H9 (cell line): Measurements from ENCODE around the gene RFPL3. TPM values are rescaled to one million over a fixed set of nuclear protein-coding genes. Genes with fewer than 3 reads are reported as not detected.

Source experiments
- DNase-seq: peaks from one replicate; pipeline ENCODE4 v3.0.0-alpha.2; 2017
- H2AFZ ChIP-seq: one replicate; pipeline ENCODE4 v1.6.1; 2013; ENCODE audit warnings: mild to moderate bottlenecking, low read length, control low read depth, moderate library complexity
- H2AK5ac ChIP-seq: 2 replicates; pipeline ENCODE4 v1.6.1; 2013; ENCODE audit warnings: low read length, control low read depth, mixed read lengths; ENCODE audit not compliant: insufficient read length
- H2BK120ac ChIP-seq: one replicate; pipeline ENCODE4 v1.6.1; 2013; ENCODE audit warnings: low read depth, mild to moderate bottlenecking, low read length, control low read depth, inconsistent platforms; ENCODE audit not compliant: poor library complexity, severe bottlenecking
- H2BK12ac ChIP-seq: 2 replicates; pipeline ENCODE4 v1.6.1; 2013; ENCODE audit warnings: low read length, control low read depth, mixed read lengths, low read depth; ENCODE audit not compliant: insufficient read length
- H2BK15ac ChIP-seq: 2 replicates; pipeline ENCODE4 v1.6.1; 2013; ENCODE audit warnings: low read depth, low read length, control low read depth
- H2BK20ac ChIP-seq: one replicate; pipeline ENCODE4 v1.6.1; 2013; ENCODE audit warnings: low read depth, mild to moderate bottlenecking, low read length, control low read depth, inconsistent platforms; ENCODE audit not compliant: poor library complexity, severe bottlenecking
- H2BK5ac ChIP-seq: 2 replicates; pipeline ENCODE4 v1.6.1; 2013; ENCODE audit warnings: low read length, control low read depth, mixed read lengths; ENCODE audit not compliant: insufficient read length
- H3K14ac ChIP-seq: 2 replicates; pipeline ENCODE4 v1.6.1; 2013; ENCODE audit warnings: low read length, control low read depth; ENCODE audit not compliant: insufficient read depth
- H3K18ac ChIP-seq: 2 replicates; pipeline ENCODE4 v1.6.1; 2013; ENCODE audit warnings: low read depth, mild to moderate bottlenecking, mixed read lengths, low read length, control low read depth; ENCODE audit not compliant: insufficient read length
- H3K23ac ChIP-seq: 2 replicates; pipeline ENCODE4 v1.6.1; 2013; ENCODE audit warnings: low read length, control low read depth, mixed read lengths, low read depth; ENCODE audit not compliant: insufficient read length
- H3K23me2 ChIP-seq: 2 replicates; pipeline ENCODE4 v1.6.1; 2013; ENCODE audit warnings: low read depth, mild to moderate bottlenecking, mixed read lengths, low read length, control low read depth; ENCODE audit not compliant: insufficient read length, poor library complexity, severe bottlenecking
- H3K27ac ChIP-seq: 2 replicates; pipeline ENCODE4 v1.5.1; 2013; ENCODE audit warnings: low read length, control low read depth, mixed read lengths, low read depth; ENCODE audit not compliant: insufficient read length
- H3K27me3 ChIP-seq: 2 replicates; pipeline ENCODE4 v1.6.1; 2013; ENCODE audit warnings: low read length, control low read depth, inconsistent platforms; ENCODE audit not compliant: insufficient read depth
- H3K4ac ChIP-seq: 2 replicates; pipeline ENCODE4 v1.6.1; 2013; ENCODE audit warnings: low read depth, mild to moderate bottlenecking, control low read depth, inconsistent platforms, low read length, moderate library complexity
- H3K4me1 ChIP-seq: 2 replicates; pipeline ENCODE4 v1.6.1; 2013; ENCODE audit warnings: low read length, control low read depth, inconsistent platforms; ENCODE audit not compliant: insufficient read depth
- H3K4me2 ChIP-seq: 2 replicates; pipeline ENCODE4 v1.6.1; 2013; ENCODE audit warnings: low read length, control low read depth, mixed read lengths; ENCODE audit not compliant: insufficient read length, insufficient read depth
- H3K56ac ChIP-seq: 2 replicates; pipeline ENCODE4 v1.6.1; 2013; ENCODE audit warnings: low read depth, mild to moderate bottlenecking, mixed read lengths, low read length, control low read depth; ENCODE audit not compliant: insufficient read length
- H3K79me1 ChIP-seq: 2 replicates; pipeline ENCODE4 v1.6.1; 2013; ENCODE audit warnings: low read depth, mild to moderate bottlenecking, moderate library complexity, low read length, control low read depth, inconsistent platforms; ENCODE audit not compliant: insufficient read depth, poor library complexity, severe bottlenecking
- H3K79me2 ChIP-seq: 2 replicates; pipeline ENCODE4 v1.6.1; 2013; ENCODE audit warnings: low read length, control low read depth, inconsistent platforms; ENCODE audit not compliant: insufficient read depth
- H3K9ac ChIP-seq: 2 replicates; pipeline ENCODE4 v1.6.1; 2013; ENCODE audit warnings: low read length, control low read depth, mixed read lengths; ENCODE audit not compliant: insufficient read length; ENCODE audit errors: extremely low read depth
- H3K9me3 ChIP-seq: one replicate; pipeline ENCODE4 v1.6.1; 2013; ENCODE audit warnings: low read depth, low read length, inconsistent platforms; ENCODE audit not compliant: control insufficient read depth
- H3T11ph ChIP-seq: one replicate; pipeline ENCODE4 v1.6.1; 2013; ENCODE audit warnings: mild to moderate bottlenecking, low read length, control low read depth, inconsistent platforms
- H4K20me1 ChIP-seq: one replicate; pipeline ENCODE4 v1.6.1; 2013; ENCODE audit not compliant: control insufficient read depth, insufficient read length, insufficient read depth
- H4K5ac ChIP-seq: 2 replicates; pipeline ENCODE4 v1.6.1; 2013; ENCODE audit warnings: low read depth, mild to moderate bottlenecking, mixed read lengths, low read length, control low read depth; ENCODE audit not compliant: insufficient read length
- H4K8ac ChIP-seq: replicated peaks from 2 replicates; pipeline ENCODE4 v1.6.1; 2013; ENCODE audit warnings: low read length, control low read depth, mixed read lengths, low read depth; ENCODE audit not compliant: insufficient read length
- H4K91ac ChIP-seq: 2 replicates; pipeline ENCODE4 v1.6.1; 2013; ENCODE audit warnings: low read depth, mild to moderate bottlenecking, moderate library complexity, mixed read lengths, low read length, control low read depth; ENCODE audit not compliant: insufficient read length
- H3K27ac Mint-ChIP-seq, 3 experiments: 2 replicates in 2 of 3; 3 replicates in 1 of 3; pipeline ENCODE4 v1.8.0; 2020 to 2021; ENCODE audit warnings: mixed read lengths in 3 of 3, mild to moderate bottlenecking in 1 of 3, moderate library complexity in 1 of 3
- H3K27me3 Mint-ChIP-seq: 2 replicates; pipeline ENCODE4 v1.8.0; 2021; ENCODE audit warnings: low read depth, mild to moderate bottlenecking, moderate library complexity, mixed read lengths
- H3K36me3 Mint-ChIP-seq, 3 experiments: 2 replicates in 2 of 3; 3 replicates in 1 of 3; pipeline ENCODE4 v1.8.0; 2020 to 2021; ENCODE audit warnings: low read depth in 3 of 3, mixed read lengths in 3 of 3; ENCODE audit not compliant: insufficient read depth in 1 of 3
- H3K4me1 Mint-ChIP-seq, 2 experiments: 2 replicates each; pipeline ENCODE4 v1.8.0; 2020; ENCODE audit warnings: mixed read lengths in 2 of 2
- H3K4me3 Mint-ChIP-seq, 2 experiments: 2 replicates in 1 of 2; 3 replicates in 1 of 2; pipeline ENCODE4 v1.8.0; 2020 to 2021; ENCODE audit warnings: mild to moderate bottlenecking in 2 of 2, mixed read lengths in 2 of 2, moderate library complexity in 1 of 2
- H3K9me3 Mint-ChIP-seq, 2 experiments: 2 replicates in 1 of 2; 3 replicates in 1 of 2; pipeline ENCODE4 v1.8.0; 2020; ENCODE audit warnings: mild to moderate bottlenecking in 2 of 2, mixed read lengths in 2 of 2, moderate library complexity in 1 of 2
- WGBS: extraction: QIAGEN DNeasy Blood & Tissue Kit; methylation state at CpG from one replicate; pipeline ENCODE4 v1.1.7; 2013; ENCODE audit warnings: missing lambda C conversion rate, low lambda C conversion rate, mixed read lengths; ENCODE audit not compliant: insufficient read length; ENCODE audit errors: extremely low coverage; 5-methylcytosine and 5-hydroxymethylcytosine counted together
- total RNA-seq: library from RNA; stranded (reverse); gene quantifications from 2 replicates; pipeline ENCODE4 v1.2.1, GENCODE V29; 2021
- TF ChIP-seq, protein P1 (sequence below): fragments of 200-600 bp; sonication (generic); conservative IDR thresholded peaks from 3 replicates; pipeline ENCODE4 v1.8.0; 2021; ENCODE audit warnings: antibody characterized with exemption, mild to moderate bottlenecking

RFPL3 gene
- total RNA-seq, 1 experiment from 2014 or later: not detected

DNA sequence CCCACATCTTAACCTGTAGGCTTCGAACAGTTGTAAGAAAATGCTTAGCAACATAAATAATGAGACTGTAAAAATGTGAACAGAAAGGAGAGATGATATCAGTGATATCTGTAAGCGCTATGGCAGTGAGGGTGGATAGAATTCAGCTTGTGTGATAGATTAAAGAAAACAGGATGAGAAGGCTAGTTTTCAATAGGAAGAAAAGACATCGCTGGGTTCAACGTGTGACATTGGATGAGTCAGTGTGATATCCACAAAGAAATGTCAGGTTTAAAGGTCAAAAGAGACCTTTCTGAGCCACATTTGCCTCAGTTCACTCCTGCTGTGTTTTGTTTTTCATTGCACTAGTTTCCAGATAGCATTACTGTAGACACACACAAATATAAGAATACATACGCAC lies 13.7 kb upstream of the RFPL3 start:
- H3K9me3 Mint-ChIP-seq: peaks cover 2 to 3% of the 10 kb centered on the region in 2 experiments; a peak in 2 of 5 replicates
- H2BK15ac ChIP-seq: no peak overlapping the region
- no peak overlapping the region for H3K9ac ChIP-seq
- no peak overlapping the region for H4K5ac ChIP-seq
- H2BK5ac ChIP-seq: no peak overlapping the region
- H4K20me1 ChIP-seq: no peaks in the 10 kb centered on the region
- peaks cover 0 to 6% of the 10 kb centered on the region in 2 experiments; a peak in 3 of 4 replicates for H3K4me1 Mint-ChIP-seq
- no peak overlapping the region for H4K91ac ChIP-seq
- H3K4me3 Mint-ChIP-seq: no peak overlapping the region
- no peak overlapping the region for H2AK5ac ChIP-seq
- H3K27me3 Mint-ChIP-seq: peaks cover 54% of the 10 kb centered on the region
- no peak overlapping the region for H3T11ph ChIP-seq
- no peak overlapping the region for H3K18ac ChIP-seq
- H3K4ac ChIP-seq: no peak overlapping the region
- H3K79me1 ChIP-seq: no peaks in the 10 kb centered on the region
- no peak overlapping the region for H3K27ac ChIP-seq
- H3K23ac ChIP-seq: no peak overlapping the region
- TF ChIP-seq, protein P1, sequence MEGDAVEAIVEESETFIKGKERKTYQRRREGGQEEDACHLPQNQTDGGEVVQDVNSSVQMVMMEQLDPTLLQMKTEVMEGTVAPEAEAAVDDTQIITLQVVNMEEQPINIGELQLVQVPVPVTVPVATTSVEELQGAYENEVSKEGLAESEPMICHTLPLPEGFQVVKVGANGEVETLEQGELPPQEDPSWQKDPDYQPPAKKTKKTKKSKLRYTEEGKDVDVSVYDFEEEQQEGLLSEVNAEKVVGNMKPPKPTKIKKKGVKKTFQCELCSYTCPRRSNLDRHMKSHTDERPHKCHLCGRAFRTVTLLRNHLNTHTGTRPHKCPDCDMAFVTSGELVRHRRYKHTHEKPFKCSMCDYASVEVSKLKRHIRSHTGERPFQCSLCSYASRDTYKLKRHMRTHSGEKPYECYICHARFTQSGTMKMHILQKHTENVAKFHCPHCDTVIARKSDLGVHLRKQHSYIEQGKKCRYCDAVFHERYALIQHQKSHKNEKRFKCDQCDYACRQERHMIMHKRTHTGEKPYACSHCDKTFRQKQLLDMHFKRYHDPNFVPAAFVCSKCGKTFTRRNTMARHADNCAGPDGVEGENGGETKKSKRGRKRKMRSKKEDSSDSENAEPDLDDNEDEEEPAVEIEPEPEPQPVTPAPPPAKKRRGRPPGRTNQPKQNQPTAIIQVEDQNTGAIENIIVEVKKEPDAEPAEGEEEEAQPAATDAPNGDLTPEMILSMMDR: no peak
- no peaks in the 10 kb centered on the region for H3K4me1 ChIP-seq
- H2BK20ac ChIP-seq: no peak overlapping the region
- no peak overlapping the region for H2BK12ac ChIP-seq
- peaks cover 0 to 2% (median 0%) of the 10 kb centered on the region in 3 experiments; a peak in 1 of 7 replicates for H3K36me3 Mint-ChIP-seq
- H2BK120ac ChIP-seq: no peak overlapping the region
- H3K23me2 ChIP-seq: no peaks in the 10 kb centered on the region
- no peak overlapping the region for H3K27ac Mint-ChIP-seq
- no peaks in the 10 kb centered on the region for H3K27me3 ChIP-seq
- no peak overlapping the region for H3K56ac ChIP-seq
- no peaks in the 10 kb centered on the region for H3K79me2 ChIP-seq
- no peaks in the 10 kb centered on the region for H3K9me3 ChIP-seq
- no peak overlapping the region for H3K4me2 ChIP-seq
- no peak overlapping the region for H4K8ac ChIP-seq
- WGBS: no CpG with 5 or more reads among the region's 5 CpGs
- no peak overlapping the region for H2AFZ ChIP-seq
- DNase-seq: no peak
- no peak overlapping the region for H3K14ac ChIP-seq
